GM23338 (cell line): ENCODE results near the gene IGLL5. TPM values are rescaled to one million over a fixed set of nuclear protein-coding genes. Genes with fewer than 3 reads are reported as not detected.

Source experiments
- ATAC-seq: fragments of 200-7000 bp; cut with Tn5 transposase; 3 replicates; pipeline ENCODE4 v1.9.1; 2020
- DNase-seq: peaks from one replicate; pipeline ENCODE4 v3.0.0-alpha.2; 2015; ENCODE audit warnings: low spot score
- H2AFZ ChIP-seq: fragments of 200-600 bp; sonication (generic); 2 replicates; pipeline ENCODE4 v1.8.0; 2016; ENCODE audit warnings: antibody characterized with exemption, mild to moderate bottlenecking, moderate library complexity
- H3F3A ChIP-seq: fragments of 200-600 bp; sonication (generic); replicated peaks from 2 replicates; pipeline ENCODE4 v1.8.0; 2017; ENCODE audit warnings: antibody characterized with exemption, mixed run types, low read depth
- H3K27ac ChIP-seq: fragments of 200-600 bp; sonication (generic); 2 replicates; pipeline ENCODE4 v1.6.1; 2016; ENCODE audit warnings: low read depth
- H3K27me3 ChIP-seq: fragments of 200-600 bp; sonication (generic); 2 replicates; pipeline ENCODE4 v1.8.0; 2016; ENCODE audit warnings: mild to moderate bottlenecking, mixed run types, moderate library complexity; ENCODE audit not compliant: insufficient read depth
- H3K36me3 ChIP-seq: fragments of 200-600 bp; sonication (generic); 2 replicates; pipeline ENCODE4 v1.8.0; 2016; ENCODE audit warnings: mild to moderate bottlenecking; ENCODE audit not compliant: insufficient read depth
- H3K4me1 ChIP-seq: fragments of 200-600 bp; sonication (generic); 2 replicates; pipeline ENCODE4 v1.8.0; 2016; ENCODE audit warnings: mild to moderate bottlenecking, moderate library complexity; ENCODE audit not compliant: insufficient read depth
- H3K4me2 ChIP-seq: fragments of 200-600 bp; sonication (generic); 2 replicates; pipeline ENCODE4 v1.7.1; 2017; ENCODE audit warnings: mixed run types
- H3K4me3 ChIP-seq: fragments of 200-600 bp; sonication (generic); 2 replicates; pipeline ENCODE4 v1.6.1; 2016; ENCODE audit warnings: mixed run types
- H3K79me2 ChIP-seq: fragments of 200-600 bp; sonication (generic); replicated peaks from 2 replicates; pipeline ENCODE4 v1.8.0; 2017; ENCODE audit warnings: mild to moderate bottlenecking; ENCODE audit not compliant: insufficient read depth
- H3K9me2 ChIP-seq: fragments of 200-600 bp; sonication (generic); 2 replicates; pipeline ENCODE4 v1.8.0; 2017; ENCODE audit not compliant: insufficient read depth
- H4K20me1 ChIP-seq: fragments of 200-600 bp; sonication (generic); replicated peaks from 2 replicates; pipeline ENCODE4 v1.8.0; 2017; ENCODE audit warnings: mild to moderate bottlenecking; ENCODE audit not compliant: insufficient read depth
- H3K27ac Mint-ChIP-seq: 2 replicates; pipeline ENCODE4 v1.8.0; 2020; ENCODE audit warnings: inconsistent platforms, mild to moderate bottlenecking, moderate library complexity, mixed read lengths
- H3K27me3 Mint-ChIP-seq: 3 replicates; pipeline ENCODE4 v1.8.0; 2022; ENCODE audit warnings: low read depth, mild to moderate bottlenecking, moderate library complexity, mixed read lengths, inconsistent platforms; ENCODE audit not compliant: insufficient read depth, poor library complexity
- H3K36me3 Mint-ChIP-seq: 3 replicates; pipeline ENCODE4 v1.8.0; 2021; ENCODE audit warnings: low read depth, mild to moderate bottlenecking, inconsistent platforms, moderate library complexity, mixed read lengths
- H3K4me1 Mint-ChIP-seq: 3 replicates; pipeline ENCODE4 v1.8.0; 2020; ENCODE audit warnings: mild to moderate bottlenecking, inconsistent platforms, mixed read lengths
- H3K4me3 Mint-ChIP-seq: 3 replicates; pipeline ENCODE4 v1.8.0; 2021; ENCODE audit warnings: moderate library complexity, mild to moderate bottlenecking, inconsistent platforms, mixed read lengths
- H3K9me3 Mint-ChIP-seq: 3 replicates; pipeline ENCODE4 v1.8.0; 2020; ENCODE audit warnings: moderate library complexity, mild to moderate bottlenecking, inconsistent platforms, mixed read lengths
- CREB1 ChIP-seq: fragments of 250-450 bp; sonication (Bioruptor Pico); IDR thresholded peaks from 2 replicates; pipeline ENCODE4 v1.5.0; 2020; ENCODE audit warnings: low read depth, mild to moderate bottlenecking, moderate library complexity
- CTCF ChIP-seq, 2 experiments: fragments of 200-600 bp in 1 of 2; sonication (generic) in 1 of 2; conservative IDR thresholded peaks; 2 replicates each; pipeline versions ENCODE4 v1.5.1 to v1.6.1; 2016 to 2017; ENCODE audit warnings: antibody characterized with exemption in 2 of 2, low read depth in 2 of 2, mild to moderate bottlenecking in 2 of 2, moderate library complexity in 1 of 2
- ETS1 ChIP-seq: IDR thresholded peaks from 2 replicates; pipeline ENCODE4 v1.6.1; 2016; ENCODE audit warnings: antibody characterized with exemption
- EZH2 ChIP-seq: fragments of 200-600 bp; sonication (generic); IDR thresholded peaks from one replicate; pipeline ENCODE4 v1.8.0; 2017; ENCODE audit warnings: antibody characterized with exemption, mild to moderate bottlenecking, low read depth; ENCODE audit not compliant: unreplicated experiment
- EZH2phosphoT487 ChIP-seq: fragments of 200-600 bp; sonication (generic); IDR thresholded peaks from one replicate; pipeline ENCODE4 v1.8.1; 2018; ENCODE audit warnings: antibody characterized with exemption; ENCODE audit not compliant: unreplicated experiment
- JUNB ChIP-seq: IDR thresholded peaks from one replicate; pipeline ENCODE4 v1.6.1; 2016; ENCODE audit warnings: antibody characterized with exemption; ENCODE audit not compliant: unreplicated experiment
- NANOG ChIP-seq: IDR thresholded peaks from 2 replicates; pipeline ENCODE4 v1.6.1; 2016; ENCODE audit warnings: antibody characterized with exemption, borderline replicate concordance
- POLR2AphosphoS5 ChIP-seq: IDR thresholded peaks from 2 replicates; pipeline ENCODE4 v1.6.1; 2016; ENCODE audit warnings: antibody characterized with exemption, low read depth
- REST ChIP-seq: IDR thresholded peaks from one replicate; pipeline ENCODE4 v1.6.1; 2018; ENCODE audit warnings: antibody characterized with exemption; ENCODE audit not compliant: unreplicated experiment
- STAT1 ChIP-seq: IDR thresholded peaks from one replicate; pipeline ENCODE4 v1.6.1; 2016; ENCODE audit warnings: antibody characterized with exemption; ENCODE audit not compliant: unreplicated experiment
- ZNF114 ChIP-seq: fragments of 250-450 bp; sonication (Bioruptor Pico); IDR thresholded peaks from 2 replicates; pipeline ENCODE4 v1.5.0; 2020; ENCODE audit warnings: mild to moderate bottlenecking, moderate library complexity
- ZNF331 ChIP-seq: fragments of 250-450 bp; sonication (Bioruptor Pico); IDR thresholded peaks from 2 replicates; pipeline ENCODE4 v1.5.0; 2020; ENCODE audit warnings: low read depth, mild to moderate bottlenecking, moderate library complexity
- ZNF462 ChIP-seq: fragments of 250-450 bp; sonication (Bioruptor Pico); IDR thresholded peaks from 2 replicates; pipeline ENCODE4 v1.5.0; 2020; ENCODE audit warnings: mild to moderate bottlenecking, moderate library complexity
- polyA plus RNA-seq: library from polyadenylated mRNA; unstranded; fragments of >200 nt; fragmentation: Nextera tagmentation; extraction: Ambion mirVana; gene quantifications from 2 replicates; pipeline ENCODE4 v1.2.1, GENCODE V29; 2016
- total RNA-seq: library from RNA; depleted of rRNA; stranded (reverse); fragments of >200 nt; shearing (Covaris generic); gene quantifications from 2 replicates; pipeline ENCODE4 v1.2.3, GENCODE V29; 2014

Gene IGLL5
- total and polyA plus RNA-seq, 2 experiments from 2014 or later = not detected

GRCh38 chr22:22857607-22858558, 29.7 kb upstream of the IGLL5 start:
- Histone ChIP-seq H3K4me1 (no peaks in the 10 kb centered on the region), H3K4me3 (no peak overlapping the region), H3F3A (no peaks in the 10 kb centered on the region), H3K9me2 (no peaks in the 10 kb centered on the region), H3K27me3 (peaks cover 95% of the 10 kb centered on the region), H3K79me2 (no peaks in the 10 kb centered on the region), H3K4me2 (no peak overlapping the region), H4K20me1 (no peaks in the 10 kb centered on the region), H2AFZ (no peak overlapping the region), H3K27ac (no peak overlapping the region), H3K36me3 (no peaks in the 10 kb centered on the region)
- Mint-ChIP-seq H3K4me1 (no peaks in the 10 kb centered on the region), H3K27ac (no peak overlapping the region), H3K36me3 (no peaks in the 10 kb centered on the region), H3K9me3 (no peaks in the 10 kb centered on the region; the same call in 2 of the 3 replicates), H3K4me3 (no peak overlapping the region), H3K27me3 (peaks cover 42% of the 10 kb centered on the region)
- no peak for DNase-seq
- no peak for ATAC-seq
- no peak for TF ChIP-seq REST
- TF ChIP-seq CREB1 (CRISPR knock-in tag) = no peak
- no peak for TF ChIP-seq ZNF114 (CRISPR knock-in tag)
- TF ChIP-seq NANOG = no peak
- no peak for TF ChIP-seq EZH2
- TF ChIP-seq EZH2phosphoT487 = no peak
- no peak for TF ChIP-seq ETS1
- no peak for TF ChIP-seq STAT1
- TF ChIP-seq CTCF (conservative IDR thresholded peaks at IDR 0.05; ENCODE audit: low read depth in 2 of 2) = no peak
- TF ChIP-seq POLR2AphosphoS5 = no peak
- TF ChIP-seq ZNF331 = no peak
- TF ChIP-seq JUNB = no peak
- TF ChIP-seq ZNF462 (CRISPR knock-in tag) = no peak
